AG09309 (cell line): Measurements from ENCODE around the gene ZNF234.
A peak's percentile ranks its signal among the peaks of the same experiment; 100 is the strongest.

ENCODE experiments used
- DNase-seq: peaks from one replicate; pipeline ENCODE4 v3.0.0-alpha.2; 2010; ENCODE audit warnings: low read depth
- H3K4me3 ChIP-seq: 2 replicates; pipeline ENCODE4 v1.5.1; 2011; ENCODE audit warnings: mild to moderate bottlenecking, low read depth, low read length, moderate library complexity; ENCODE audit not compliant: control insufficient read depth
- CTCF ChIP-seq: IDR thresholded peaks from 2 replicates; pipeline ENCODE4 v1.5.1; 2011; ENCODE audit warnings: mild to moderate bottlenecking, low read depth, low read length, inconsistent platforms; ENCODE audit not compliant: insufficient read depth, control insufficient read depth; ENCODE audit errors: missing control alignments

ZNF234 gene

GRCh38 chr19:44204772-44205171 is 63.4 kb downstream of the ZNF234 start:
- DNase-seq = no peak
- no peak overlapping the region for H3K4me3 ChIP-seq
- TF ChIP-seq CTCF = no peak

- peak; percentile 43 for DNase-seq
- TF ChIP-seq CTCF = no peak
Measured at GRCh38 chr19:44207126-44207803, 65.9 kb downstream of the ZNF234 start.

More at GRCh38 chr19:44207126-44207803, 65.9 kb downstream of the ZNF234 start:
- H3K4me3 ChIP-seq = peak overlapping the region; percentile 79
